HG02970 (cell line): Measurements from ENCODE around the gene ECE1.

ENCODE experiments used
- ATAC-seq: cut with Tn5 transposase; IDR thresholded peaks from one replicate; pipeline ENCODE4 v1.9.1; 2021; ENCODE audit warnings: mild to moderate bottlenecking, moderate library complexity, moderate number of reproducible peaks; ENCODE audit not compliant: unreplicated experiment, low FRiP score

ECE1 gene

GRCh38 chr1:21325731-21326387 is 35.6 kb upstream of the ECE1 start:
- ATAC-seq, result no peak

GRCh38 chr1:21325231-21325718 is 35.0 kb upstream of the ECE1 start:
- ATAC-seq, result no peak

DNA sequence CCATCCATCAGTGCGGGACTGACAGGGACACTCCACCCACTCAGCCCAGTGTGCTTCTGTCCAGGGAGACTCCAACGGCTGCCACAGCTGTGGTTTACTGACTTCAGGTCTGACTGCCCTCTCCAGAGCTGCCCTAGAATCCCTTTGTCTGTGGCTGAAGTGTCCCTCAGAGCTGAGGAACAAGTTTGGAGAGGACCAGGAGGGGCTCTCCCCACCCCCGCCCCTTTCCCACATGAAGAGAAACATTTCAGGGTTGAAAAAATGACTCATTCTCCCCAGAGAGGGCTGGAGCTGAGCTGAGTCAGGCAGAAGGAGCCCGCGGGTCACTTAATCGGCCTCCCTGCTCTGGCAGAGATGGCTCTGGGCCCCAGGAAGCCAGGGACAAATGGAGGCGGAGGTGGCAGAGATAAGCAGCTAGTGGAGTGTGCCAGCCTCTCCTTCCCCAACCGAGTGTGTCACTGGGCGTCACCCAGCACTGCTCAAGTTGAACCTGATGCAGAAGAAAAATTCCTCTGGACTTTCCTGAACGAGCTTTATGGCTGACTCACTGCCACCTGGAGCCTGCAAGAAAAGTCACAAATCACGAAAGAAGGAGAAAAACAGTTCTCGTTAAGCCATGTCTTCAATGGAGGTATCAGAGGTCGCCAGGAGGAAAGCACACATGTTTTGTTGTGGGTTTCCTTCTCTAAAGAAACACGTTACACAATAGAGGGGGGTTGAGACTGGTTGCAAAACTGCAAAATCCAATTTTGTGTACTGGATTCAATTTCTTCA is 34.3 kb upstream of the ECE1 start:
- ATAC-seq, result no peak

GRCh38 chr1:21323091-21323490 is 32.8 kb upstream of the ECE1 start:
- no peak for ATAC-seq

GRCh38 chr1:21322681-21323016 is 32.4 kb upstream of the ECE1 start:
- ATAC-seq, result no peak

DNA sequence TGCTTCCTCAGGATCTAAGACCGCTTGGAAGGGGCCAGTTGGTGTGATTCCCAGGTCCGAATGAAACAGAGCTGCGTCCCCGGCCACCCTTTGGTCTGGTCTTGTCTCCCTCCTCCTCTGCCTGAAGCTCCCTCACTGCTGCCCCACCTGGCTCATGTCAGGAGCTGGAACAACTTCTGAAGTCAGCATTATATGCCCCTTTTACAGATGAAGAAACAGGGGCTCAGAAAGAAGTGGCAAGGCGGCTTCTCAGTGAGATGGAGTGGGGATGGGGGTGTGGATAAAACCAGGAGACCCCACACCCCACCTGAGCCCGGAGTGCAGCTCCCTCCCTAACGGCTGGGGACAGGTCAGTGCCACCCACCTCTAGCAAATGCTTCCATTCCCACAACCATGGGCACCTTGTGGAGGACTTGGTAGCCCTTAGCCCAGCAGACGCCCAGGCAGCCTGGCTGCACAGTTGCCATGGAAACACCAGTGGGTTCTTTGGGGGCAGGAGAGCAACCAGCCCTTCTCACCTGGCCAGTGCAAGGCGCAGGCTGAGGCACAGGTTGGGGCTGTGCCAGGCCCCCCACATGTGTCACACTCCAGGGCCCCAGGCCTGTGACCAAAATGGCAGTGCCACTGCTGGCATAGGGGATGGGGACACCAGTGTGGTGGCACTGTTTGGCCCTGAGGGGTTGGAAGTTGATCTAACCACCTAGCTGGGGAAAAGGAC is 31.9 kb upstream of the ECE1 start:
- ATAC-seq, result no peak

DNA sequence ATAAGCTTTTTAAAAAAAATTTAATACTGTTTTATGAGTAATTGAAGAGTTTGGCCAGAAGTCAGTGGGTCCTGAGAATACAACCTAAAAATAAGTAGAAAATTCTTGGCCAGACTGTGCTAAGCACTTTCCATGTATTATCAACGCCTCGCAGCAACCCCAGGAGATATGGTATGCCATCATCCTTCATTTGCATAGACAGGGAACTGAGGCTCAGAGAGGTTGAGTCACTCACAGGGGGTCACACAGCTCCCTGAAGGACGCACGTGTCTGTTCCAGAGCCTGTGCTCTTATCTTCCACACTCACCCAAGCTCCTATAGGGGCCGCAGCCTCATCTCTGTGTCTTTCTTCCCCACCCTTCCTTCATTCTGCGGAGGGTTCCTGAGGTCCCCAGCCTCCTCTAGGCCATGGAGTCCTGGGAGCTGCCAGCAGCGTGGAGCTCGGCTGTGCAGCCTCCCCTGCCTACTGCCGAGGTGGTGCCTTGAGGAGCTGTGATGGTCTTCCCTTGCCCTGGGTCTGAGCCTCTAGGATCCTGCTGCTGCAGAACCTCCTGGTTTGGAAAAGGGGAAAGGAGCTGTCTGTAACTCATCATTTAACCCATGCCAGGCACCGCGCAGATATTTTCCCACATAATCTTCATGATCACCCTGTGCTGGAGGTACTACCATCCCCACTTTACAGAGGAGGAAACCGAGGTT is 30.3 kb upstream of the ECE1 start:
- no peak for ATAC-seq

DNA sequence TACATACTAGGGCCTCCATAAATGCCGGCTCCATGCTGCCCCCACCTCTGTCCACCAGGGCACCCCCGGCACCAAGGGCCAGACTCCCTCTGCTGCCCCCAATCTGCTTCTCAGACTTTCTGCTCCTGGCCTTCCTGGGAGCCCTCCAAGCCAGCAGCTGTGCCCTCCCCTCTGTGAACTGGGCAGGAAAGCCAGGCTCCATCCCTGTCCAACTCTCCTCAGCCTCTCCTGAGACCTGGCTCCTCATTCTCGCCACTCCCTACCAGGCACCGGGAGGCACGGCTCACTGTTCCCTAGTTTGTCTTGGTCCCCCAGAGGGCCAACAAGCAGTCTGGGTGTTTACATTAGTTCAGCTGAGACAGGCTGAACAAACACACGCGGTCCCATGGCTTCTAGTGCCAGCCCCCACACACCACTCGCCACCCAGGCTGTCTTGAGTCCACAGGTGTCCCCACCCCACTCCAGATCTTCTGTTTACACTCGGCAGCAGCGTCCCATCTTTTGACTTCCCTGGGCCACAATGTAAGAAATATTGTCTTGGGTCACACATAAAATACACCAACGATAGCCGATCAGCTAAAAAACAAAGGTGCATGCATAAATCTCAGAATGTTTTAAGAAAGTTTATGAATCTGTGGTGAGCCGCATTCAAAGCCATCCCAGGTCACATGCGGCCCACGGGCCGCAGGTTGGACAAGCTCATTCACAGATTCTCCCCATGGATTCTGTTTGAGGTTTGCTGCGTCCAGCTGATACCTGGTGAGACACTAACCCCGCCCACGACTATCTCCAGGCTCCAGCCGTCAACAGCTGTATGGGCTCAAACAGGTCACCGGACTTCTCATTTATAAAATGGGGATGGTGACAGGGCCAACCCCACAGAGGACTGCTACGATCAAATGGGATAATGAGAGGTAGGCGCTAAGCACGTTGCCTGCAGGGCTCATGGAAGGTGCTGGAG is 29.5 kb upstream of the ECE1 start:
- no peak for ATAC-seq

- no peak for ATAC-seq
Observed at GRCh38 chr1:21318714-21319159, 28.5 kb upstream of the ECE1 start.

GRCh38 chr1:21318057-21318713 is 27.9 kb upstream of the ECE1 start:
- ATAC-seq, result no peak

DNA sequence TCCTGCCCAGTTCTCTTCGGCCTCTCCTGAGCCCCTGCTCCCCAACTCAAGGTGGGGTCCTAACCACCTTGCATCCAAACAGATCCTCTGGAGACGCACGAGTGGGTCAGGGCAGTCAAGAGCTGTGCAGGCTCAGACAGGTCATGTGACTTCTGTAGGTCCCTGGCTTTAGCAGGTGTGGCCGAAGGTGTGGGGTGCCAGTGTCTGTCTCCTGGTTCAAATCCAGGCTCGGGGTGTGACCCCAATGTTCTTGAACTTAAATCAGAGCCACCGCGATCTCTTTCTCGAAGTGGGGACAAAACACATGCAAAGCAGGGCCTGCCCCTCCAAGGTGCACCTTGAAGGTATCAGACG is 27.4 kb upstream of the ECE1 start:
- ATAC-seq, result no peak

- ATAC-seq, result no peak
Observed at GRCh38 chr1:21317035-21317689, 26.9 kb upstream of the ECE1 start.

DNA sequence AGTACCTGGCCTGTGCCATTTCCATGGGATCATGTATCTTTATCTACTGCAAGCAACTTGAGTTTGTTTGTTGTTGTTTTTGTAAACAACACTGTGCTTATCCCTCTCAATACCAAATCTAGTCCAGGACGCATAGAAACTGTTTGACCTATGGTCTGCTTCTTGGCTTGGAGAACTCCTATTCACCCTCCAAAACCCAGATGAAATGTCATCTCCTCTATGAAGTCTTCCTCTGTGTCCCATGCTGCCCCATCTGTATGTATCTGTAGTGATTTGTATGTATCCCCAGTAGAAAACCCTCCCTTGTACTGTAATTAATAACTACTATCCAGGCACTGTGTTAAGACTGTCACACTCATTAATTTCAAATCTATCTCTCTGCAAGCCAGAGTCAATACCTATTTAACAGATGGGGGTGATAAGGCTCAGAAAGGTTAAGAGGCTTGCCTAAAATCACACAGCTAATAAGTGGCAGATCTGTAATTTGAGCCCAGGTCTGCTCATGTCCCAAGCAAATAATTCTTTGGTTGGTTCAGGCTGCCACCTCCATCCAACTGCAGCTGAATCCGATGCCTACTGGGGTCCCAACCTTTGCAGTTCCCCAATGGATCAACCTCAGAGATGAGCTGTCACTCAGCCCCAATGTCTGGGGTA is 24.6 kb upstream of the ECE1 start:
- ATAC-seq, result no peak

GRCh38 chr1:21313886-21314721 is 23.8 kb upstream of the ECE1 start:
- no peak for ATAC-seq

- ATAC-seq, result no peak
Observed at GRCh38 chr1:21313203-21313885, 23.1 kb upstream of the ECE1 start.

- no peak for ATAC-seq
Observed at GRCh38 chr1:21312407-21312992, 22.2 kb upstream of the ECE1 start.
